Endodermal cell (in vitro differentiated cells): ENCODE data around the gene SOCS6. TPM values are rescaled to one million over a fixed set of nuclear protein-coding genes. Genes with fewer than 3 reads are reported as not detected.
"Not testable (repeated sequence)": the region's sequence is repeated elsewhere in the genome, so short reads cannot be mapped to it uniquely, and the experiment has no call there.

ENCODE experiments used
- DNase-seq: peaks from one replicate; pipeline ENCODE4 v3.0.0-alpha.2; 2017
- H3K27ac ChIP-seq: 2 replicates; pipeline ENCODE4 v1.5.1; 2013; ENCODE audit warnings: mild to moderate bottlenecking, low read depth, low read length, moderate library complexity
- H3K27me3 ChIP-seq: 2 replicates; pipeline ENCODE4 v1.6.1; 2013; ENCODE audit warnings: mild to moderate bottlenecking, low read length, moderate library complexity; ENCODE audit not compliant: insufficient read depth, control insufficient read depth, poor library complexity, severe bottlenecking
- H3K36me3 ChIP-seq: 2 replicates; pipeline ENCODE4 v1.7.0; 2013; ENCODE audit warnings: mild to moderate bottlenecking, low read length, moderate library complexity; ENCODE audit not compliant: control insufficient read depth, insufficient read depth
- H3K4me1 ChIP-seq: one replicate; pipeline ENCODE4 v1.7.0; 2013; ENCODE audit warnings: low read length; ENCODE audit not compliant: control insufficient read depth, insufficient read depth
- H3K4me3 ChIP-seq: 2 replicates; pipeline ENCODE4 v1.5.1; 2013; ENCODE audit warnings: mild to moderate bottlenecking, low read length, moderate library complexity
- H3K9ac ChIP-seq: 2 replicates; pipeline ENCODE4 v1.6.1; 2013; ENCODE audit warnings: mild to moderate bottlenecking, low read length, moderate library complexity; ENCODE audit not compliant: poor library complexity, severe bottlenecking; ENCODE audit errors: extremely low read depth
- H3K9me3 ChIP-seq: 2 replicates; pipeline ENCODE4 v1.6.1; 2013; ENCODE audit warnings: mild to moderate bottlenecking, low read length, moderate library complexity; ENCODE audit not compliant: control insufficient read depth
- H3K27ac Mint-ChIP-seq: 2 replicates; pipeline ENCODE4 v1.8.0; 2020; ENCODE audit warnings: mixed read lengths
- H3K27me3 Mint-ChIP-seq: 2 replicates; pipeline ENCODE4 v1.8.0; 2021; ENCODE audit warnings: mild to moderate bottlenecking, mixed read lengths; ENCODE audit not compliant: insufficient read depth
- H3K36me3 Mint-ChIP-seq: 2 replicates; pipeline ENCODE4 v1.8.0; 2020; ENCODE audit warnings: low read depth, mixed read lengths
- H3K4me1 Mint-ChIP-seq: 2 replicates; pipeline ENCODE4 v1.8.0; 2020; ENCODE audit warnings: mixed read lengths
- H3K4me3 Mint-ChIP-seq: 2 replicates; pipeline ENCODE4 v1.8.0; 2020; ENCODE audit warnings: mild to moderate bottlenecking, moderate library complexity, mixed read lengths
- H3K9me3 Mint-ChIP-seq: 2 replicates; pipeline ENCODE4 v1.8.0; 2020; ENCODE audit warnings: mild to moderate bottlenecking, mixed read lengths
- CTCF ChIP-seq: fragments of 200-600 bp; sonication (generic); conservative IDR thresholded peaks from 2 replicates; pipeline ENCODE4 v1.5.0; 2021; ENCODE audit warnings: antibody characterized with exemption, mild to moderate bottlenecking
- WGBS, 2 experiments: methylation state at CpG; one replicate each; pipeline versions ENCODE4 v1.1.5 to v1.1.7; 2013; ENCODE audit warnings: missing lambda C conversion rate in 2 of 2, mixed read lengths in 1 of 2; ENCODE audit not compliant: insufficient coverage in 1 of 2, insufficient read length in 1 of 2; 5-methylcytosine and 5-hydroxymethylcytosine counted together
- total RNA-seq, 2 donors: library from RNA; stranded (reverse); fragmentation: NEBNext Ultra II Directional in 1 of 2; extraction: Animal tissue kit (Norgen Biotek cat#: 25700) in 1 of 2; gene quantifications; 2 replicates in 1 of 2; 3 replicates in 1 of 2; pipeline ENCODE4 v1.2.1, GENCODE V29; 2021

The SOCS6 gene
- total RNA-seq, 2 donors from 2014 or later: 28.2 to 30.0 TPM

DNA sequence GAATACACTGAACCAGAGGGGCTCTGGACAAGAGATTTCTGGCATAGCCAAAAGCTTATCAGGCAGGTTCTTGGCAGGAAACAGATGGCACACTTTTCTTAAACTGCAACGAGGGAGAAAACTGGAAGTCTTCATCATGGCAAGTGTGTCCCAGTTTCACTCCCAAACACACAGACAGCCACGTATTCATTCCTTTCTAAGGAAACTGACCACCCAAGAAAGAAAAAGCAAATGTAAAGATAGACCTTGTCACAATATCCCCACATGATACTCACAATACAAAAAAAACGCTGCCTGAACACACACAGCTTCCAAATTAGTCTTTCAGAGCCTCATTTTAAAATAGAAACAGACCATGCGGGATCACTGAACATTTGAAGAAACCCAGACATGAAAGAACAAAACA lies 42.8 kb upstream of the SOCS6 start:
- no peak overlapping the region for H3K27ac ChIP-seq
- H3K9me3 ChIP-seq: no peaks in the 10 kb centered on the region
- TF ChIP-seq CTCF: no peak
- no peaks in the 10 kb centered on the region for H3K27me3 ChIP-seq
- no peak overlapping the region for H3K4me3 ChIP-seq
- no peak for DNase-seq
- no peaks in the 10 kb centered on the region for H3K4me1 ChIP-seq
- no peak overlapping the region for H3K27ac Mint-ChIP-seq
- WGBS, 2 experiments: 86% methylated on average over 4 of the region's 4 CpGs; no CpG with 5 or more reads in 1 of the 2 experiments
- no peaks in the 10 kb centered on the region for H3K36me3 ChIP-seq
- peaks cover 5% of the 10 kb centered on the region for H3K4me1 Mint-ChIP-seq
- H3K9ac ChIP-seq: no peak overlapping the region
- peaks cover 4% of the 10 kb centered on the region for H3K9me3 Mint-ChIP-seq
- peaks cover 2% of the 10 kb centered on the region for H3K27me3 Mint-ChIP-seq
- no peaks in the 10 kb centered on the region for H3K36me3 Mint-ChIP-seq
- H3K4me3 Mint-ChIP-seq: no peak overlapping the region

DNA sequence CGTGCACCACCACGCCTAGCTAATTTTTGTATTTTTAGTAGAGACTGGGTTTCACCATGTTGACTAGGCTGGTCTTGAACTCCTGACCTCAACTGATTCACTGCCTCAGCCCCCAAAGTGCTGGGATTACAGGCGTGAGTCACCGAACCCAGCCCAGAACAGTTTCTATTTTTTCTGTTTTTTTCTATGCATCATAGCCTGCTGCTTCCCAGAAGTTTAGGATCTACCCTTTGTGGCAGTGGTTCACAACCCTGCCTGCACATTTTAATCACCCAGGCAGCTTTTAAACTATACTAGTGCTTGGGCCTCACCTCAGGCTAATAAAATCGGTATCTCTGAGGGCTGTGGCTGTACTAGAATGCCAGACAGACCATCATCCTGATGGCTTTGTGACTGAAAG lies 39.7 kb upstream of the SOCS6 start:
- Mint-ChIP-seq H3K36me3 (no peaks in the 10 kb centered on the region), H3K9me3 (peaks cover 4% of the 10 kb centered on the region), H3K27me3 (no peaks in the 10 kb centered on the region), H3K27ac (no peak overlapping the region), H3K4me3 (no peak overlapping the region), H3K4me1 (no peaks in the 10 kb centered on the region)
- H3K9me3 ChIP-seq: no peaks in the 10 kb centered on the region
- H3K27ac ChIP-seq: no peak overlapping the region
- H3K4me3 ChIP-seq: no peak overlapping the region
- no peaks in the 10 kb centered on the region for H3K36me3 ChIP-seq
- H3K4me1 ChIP-seq: no peaks in the 10 kb centered on the region
- no peak for DNase-seq
- H3K27me3 ChIP-seq: no peaks in the 10 kb centered on the region
- no peak overlapping the region for H3K9ac ChIP-seq
- TF ChIP-seq CTCF: no peak
- 89 to 97% methylated on average over 4 to 5 of the region's 5 CpGs for WGBS, 2 experiments

- not testable (repeated sequence) for H3K4me3 Mint-ChIP-seq, H3K27ac Mint-ChIP-seq, H3K27ac ChIP-seq, H3K9me3 ChIP-seq, DNase-seq, H3K4me1 Mint-ChIP-seq, H3K4me3 ChIP-seq, H3K36me3 Mint-ChIP-seq, H3K27me3 ChIP-seq, H3K9me3 Mint-ChIP-seq, H3K4me1 ChIP-seq, H3K27me3 Mint-ChIP-seq, H3K9ac ChIP-seq, H3K36me3 ChIP-seq
- 97% methylated on average over 10 to 18 of the region's 18 CpGs for WGBS, 2 experiments
Observed at GRCh38 chr18:70249861-70250260, 39.0 kb upstream of the SOCS6 start.

- Histone ChIP-seq H3K4me1 (no peaks in the 10 kb centered on the region), H3K9ac (no peak overlapping the region), H3K27ac (no peak overlapping the region), H3K36me3 (no peaks in the 10 kb centered on the region), H3K4me3 (no peak overlapping the region), H3K9me3 (no peaks in the 10 kb centered on the region), H3K27me3 (no peaks in the 10 kb centered on the region)
- no peak overlapping the region for H3K4me3 Mint-ChIP-seq
- H3K27ac Mint-ChIP-seq: no peak overlapping the region
- DNase-seq: no peak
- 96 to 97% methylated on average over 12 of the region's 12 CpGs for WGBS, 2 experiments
- no peaks in the 10 kb centered on the region for H3K4me1 Mint-ChIP-seq
- peaks cover 4% of the 10 kb centered on the region for H3K9me3 Mint-ChIP-seq
- no peaks in the 10 kb centered on the region for H3K27me3 Mint-ChIP-seq
- H3K36me3 Mint-ChIP-seq: no peaks in the 10 kb centered on the region
- no peak for TF ChIP-seq CTCF
Observed at GRCh38 chr18:70250781-70251180, 38.1 kb upstream of the SOCS6 start.
